Peyer's patch (tissue), 4 donors: ENCODE results near the gene PSMB1.

Experiments
- CTCF ChIP-seq, 6 experiments: fragments of 450-650 bp in 4 of 6; fragments of 200-600 bp in 2 of 6; sonication (generic) in 1 of 6; IDR thresholded peaks; one replicate each; pipeline ENCODE4 v1.5.1; 2017 to 2019; ENCODE audit warnings: antibody characterized with exemption in 6 of 6, mild to moderate bottlenecking in 3 of 6, moderate library complexity in 1 of 6
- POLR2A ChIP-seq, 2 donors: fragments of 450-650 bp; IDR thresholded peaks; one replicate each; pipeline ENCODE4 v1.5.1; 2017; ENCODE audit warnings: antibody characterized with exemption in 2 of 2, mild to moderate bottlenecking in 2 of 2, moderate library complexity in 2 of 2

GRCh38 chr6:170583756-170584180 is 30.7 kb upstream of the PSMB1 start:
- TF ChIP-seq CTCF (IDR thresholded peaks at IDR 0.05) = no peak
- TF ChIP-seq POLR2A (IDR thresholded peaks at IDR 0.05) = no peak
